Measurements from ENCODE around the gene HYDIN. TPM values are rescaled to one million over a fixed set of nuclear protein-coding genes. Genes with fewer than 3 reads are reported as not detected.

HYDIN gene
- total and polyA plus RNA-seq, 4 donors: 14.6 to 29.6 (median 16.2) TPM

DNA sequence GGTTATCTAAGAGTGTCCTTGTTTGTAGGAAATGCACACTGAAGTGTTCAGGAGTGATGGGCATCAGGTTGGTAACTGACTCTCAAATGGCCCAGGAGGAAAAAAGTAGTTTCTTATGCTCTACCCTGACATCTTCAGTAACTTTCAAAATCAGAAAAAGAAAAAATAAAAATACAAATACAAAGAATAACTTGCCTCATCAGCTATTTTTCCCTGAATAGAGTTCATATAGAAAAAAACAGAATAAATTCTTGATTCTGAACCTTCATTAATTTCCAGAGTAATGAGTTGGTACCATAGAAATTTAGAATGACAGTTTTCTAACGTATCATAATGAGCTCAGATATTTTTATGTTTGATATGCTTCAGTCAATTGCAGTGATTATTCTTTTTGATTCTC lies 27.2 kb upstream of the HYDIN start:
- peaks cover 7% of the 10 kb centered on the region for H3K4me1 ChIP-seq (ENCODE audit: control insufficient read depth, insufficient read depth, low read length)
- H3K27ac ChIP-seq (ENCODE audit: low read depth, low read length): no peak overlapping the region
- no peak for DNase-seq (ENCODE audit: low read depth in 4 of 6, low spot score in 6 of 6)
- H3K27me3 ChIP-seq (ENCODE audit: control insufficient read depth, insufficient read depth, low read length): no peaks in the 10 kb centered on the region
- no CpG with 5 or more reads among the region's 1 CpG for WGBS (ENCODE audit: insufficient coverage)
- H3K9me3 ChIP-seq (ENCODE audit: control insufficient read depth, insufficient read depth, low read length): no peaks in the 10 kb centered on the region
- H3K36me3 ChIP-seq (ENCODE audit: control insufficient read depth, insufficient read depth, low read length): no peaks in the 10 kb centered on the region
- H3K4me3 ChIP-seq (ENCODE audit: low read depth, low read length): no peak overlapping the region

DNA sequence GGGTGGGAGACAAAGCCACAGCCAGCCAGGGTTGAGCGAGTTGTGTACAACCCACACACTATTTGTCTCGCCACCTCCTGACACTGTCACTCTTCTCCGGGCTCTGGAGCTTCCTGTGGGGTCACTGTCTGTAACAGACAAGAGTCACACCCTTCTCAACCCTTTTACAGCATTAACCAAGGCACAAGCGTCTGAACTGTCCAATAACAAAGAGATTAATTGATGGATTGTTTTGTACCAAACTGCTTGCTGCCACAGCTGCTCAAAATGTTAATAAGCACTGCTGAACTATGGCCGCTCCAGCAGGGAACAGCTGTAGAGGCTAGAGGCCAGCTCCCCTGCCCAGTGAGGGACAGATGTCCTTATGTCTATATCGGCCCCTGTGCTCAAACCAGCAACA lies 25.2 kb upstream of the HYDIN start:
- Histone ChIP-seq H3K9me3 (ENCODE audit: control insufficient read depth, insufficient read depth, low read length) (no peaks in the 10 kb centered on the region), H3K27ac (ENCODE audit: low read depth, low read length) (peak overlapping the region; percentile 48), H3K27me3 (ENCODE audit: control insufficient read depth, insufficient read depth, low read length) (no peaks in the 10 kb centered on the region), H3K4me3 (ENCODE audit: low read depth, low read length) (no peak overlapping the region), H3K4me1 (ENCODE audit: control insufficient read depth, insufficient read depth, low read length) (peaks cover 7% of the 10 kb centered on the region), H3K36me3 (ENCODE audit: control insufficient read depth, insufficient read depth, low read length) (no peaks in the 10 kb centered on the region)
- DNase-seq (ENCODE audit: low read depth in 4 of 6, low spot score in 6 of 6): peak in 4 of 6 donors; percentile 9 to 54 (median 32)
- 7% methylated on average over 4 of the region's 6 CpGs for WGBS (ENCODE audit: insufficient coverage)

DNA sequence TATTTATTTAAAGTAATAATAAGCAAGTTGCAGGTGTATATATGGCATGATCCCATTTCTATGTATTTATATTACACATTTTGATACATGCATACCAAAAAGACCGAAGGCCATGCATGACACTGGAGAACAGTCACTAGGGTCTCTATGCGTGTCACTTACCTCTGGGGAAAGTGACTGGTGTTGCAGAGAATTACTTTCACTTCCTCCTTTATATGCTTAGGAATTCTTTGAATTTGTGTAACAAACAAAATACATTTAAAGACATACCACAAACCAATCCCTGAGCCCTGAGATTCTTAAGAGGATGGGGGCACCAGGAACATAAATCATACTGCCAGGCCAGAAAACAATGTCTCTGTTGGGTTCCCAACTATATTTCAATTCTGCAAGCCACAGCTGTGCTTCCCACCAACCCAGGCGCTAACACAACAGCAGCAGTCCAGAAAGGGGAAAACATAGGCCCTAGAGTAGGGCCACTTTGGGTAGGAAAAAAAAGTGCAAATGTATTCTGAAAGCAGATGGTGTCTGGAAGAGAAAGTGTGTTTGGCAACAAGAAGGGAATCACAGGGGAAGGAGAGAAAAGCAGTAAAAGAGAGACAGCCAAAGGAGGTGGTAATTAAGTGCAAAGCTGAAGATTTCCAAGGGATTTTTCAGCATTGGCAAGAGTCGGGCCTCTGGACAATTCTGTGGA lies 24.5 kb upstream of the HYDIN start:
- peak overlapping the region; percentile 17 for H3K27ac ChIP-seq (ENCODE audit: low read depth, low read length)
- H3K9me3 ChIP-seq (ENCODE audit: control insufficient read depth, insufficient read depth, low read length): no peaks in the 10 kb centered on the region
- no CpG with 5 or more reads among the region's 4 CpGs for WGBS (ENCODE audit: insufficient coverage)
- H3K27me3 ChIP-seq (ENCODE audit: control insufficient read depth, insufficient read depth, low read length): no peaks in the 10 kb centered on the region
- peaks cover 7% of the 10 kb centered on the region for H3K4me1 ChIP-seq (ENCODE audit: control insufficient read depth, insufficient read depth, low read length)
- peak in 5 of 6 donors; percentile 18 to 91 (median 39) for DNase-seq (ENCODE audit: low read depth in 4 of 6, low spot score in 6 of 6)
- H3K4me3 ChIP-seq (ENCODE audit: low read depth, low read length): no peak overlapping the region
- H3K36me3 ChIP-seq (ENCODE audit: control insufficient read depth, insufficient read depth, low read length): no peaks in the 10 kb centered on the region

DNA sequence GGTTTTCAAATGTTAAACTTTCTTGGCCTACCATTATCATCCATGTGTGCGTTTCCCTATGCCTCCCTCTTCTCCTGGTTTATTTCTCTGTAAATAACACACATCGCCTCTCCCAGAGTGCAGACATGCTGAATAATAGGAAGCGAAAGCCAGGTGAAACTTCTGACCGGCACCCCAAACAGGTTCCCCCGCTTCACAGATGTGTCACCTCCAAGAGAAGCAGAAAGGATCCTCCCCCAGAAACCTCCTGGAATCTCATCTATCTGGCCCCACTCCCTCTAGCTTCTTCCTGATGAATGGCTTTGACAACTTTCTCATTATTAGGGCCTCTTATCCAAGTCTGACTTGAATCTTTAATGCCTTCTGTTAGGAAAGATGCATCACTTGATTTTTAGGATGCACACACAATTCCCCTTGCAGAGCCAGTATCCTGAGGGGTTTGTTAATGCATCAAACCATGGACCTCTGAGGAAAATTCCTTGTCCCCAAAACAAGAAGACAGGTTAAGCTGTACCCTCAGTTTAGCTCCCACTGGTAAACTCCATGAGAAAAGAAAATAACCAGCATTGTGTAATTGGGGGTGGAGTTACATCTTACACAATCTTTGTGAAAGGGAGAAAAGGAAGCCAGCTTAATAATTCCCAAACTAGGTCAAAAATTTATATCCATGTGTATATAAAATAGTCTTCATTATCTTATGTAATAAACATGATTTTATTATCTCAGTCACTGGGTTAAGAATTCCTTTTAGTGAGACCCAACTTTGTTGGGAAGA lies 20.1 kb upstream of the HYDIN start:
- H3K9me3 ChIP-seq (ENCODE audit: control insufficient read depth, insufficient read depth, low read length): no peaks in the 10 kb centered on the region
- WGBS (ENCODE audit: insufficient coverage): 78% methylated on average over 5 of the region's 5 CpGs

DNA sequence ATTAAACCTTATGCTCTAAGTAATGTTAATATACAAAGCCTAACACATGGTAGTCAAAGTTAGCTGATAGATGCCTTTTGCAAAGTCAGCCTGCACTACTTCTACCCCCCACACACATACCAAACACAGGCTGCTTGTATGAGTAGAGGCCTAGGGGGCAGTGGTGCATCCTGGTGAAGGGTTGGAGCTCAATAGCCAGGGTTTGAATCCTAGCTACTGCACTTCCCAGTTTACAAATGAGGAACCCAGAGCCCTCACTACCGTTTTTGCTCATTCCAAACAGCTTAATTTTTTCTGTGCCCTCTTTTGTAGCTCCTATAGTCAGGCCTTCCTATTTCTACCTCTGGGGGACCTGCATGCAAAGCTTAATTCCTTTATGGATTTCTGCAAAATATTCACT lies 18.9 kb upstream of the HYDIN start:
- Histone ChIP-seq H3K4me3 (ENCODE audit: low read depth, low read length) (no peak overlapping the region), H3K9me3 (ENCODE audit: control insufficient read depth, insufficient read depth, low read length) (no peaks in the 10 kb centered on the region), H3K27ac (ENCODE audit: low read depth, low read length) (no peak overlapping the region), H3K36me3 (ENCODE audit: control insufficient read depth, insufficient read depth, low read length) (no peaks in the 10 kb centered on the region), H3K4me1 (ENCODE audit: control insufficient read depth, insufficient read depth, low read length) (peaks cover 3% of the 10 kb centered on the region), H3K27me3 (ENCODE audit: control insufficient read depth, insufficient read depth, low read length) (no peaks in the 10 kb centered on the region)
- no peak for DNase-seq (ENCODE audit: low read depth in 4 of 6, low spot score in 6 of 6)
- WGBS (ENCODE audit: insufficient coverage): 57% methylated on average over 1 of the region's 1 CpG

More for the DNA sequence above, 20.1 kb upstream of the HYDIN start:
- no peak for DNase-seq (ENCODE audit: low read depth in 4 of 6, low spot score in 6 of 6)
- H3K4me3 ChIP-seq (ENCODE audit: low read depth, low read length): no peak overlapping the region
- H3K27me3 ChIP-seq (ENCODE audit: control insufficient read depth, insufficient read depth, low read length): no peaks in the 10 kb centered on the region
- H3K27ac ChIP-seq (ENCODE audit: low read depth, low read length): no peak overlapping the region
- peaks cover 3% of the 10 kb centered on the region for H3K4me1 ChIP-seq (ENCODE audit: control insufficient read depth, insufficient read depth, low read length)
- no peaks in the 10 kb centered on the region for H3K36me3 ChIP-seq (ENCODE audit: control insufficient read depth, insufficient read depth, low read length)

DNA sequence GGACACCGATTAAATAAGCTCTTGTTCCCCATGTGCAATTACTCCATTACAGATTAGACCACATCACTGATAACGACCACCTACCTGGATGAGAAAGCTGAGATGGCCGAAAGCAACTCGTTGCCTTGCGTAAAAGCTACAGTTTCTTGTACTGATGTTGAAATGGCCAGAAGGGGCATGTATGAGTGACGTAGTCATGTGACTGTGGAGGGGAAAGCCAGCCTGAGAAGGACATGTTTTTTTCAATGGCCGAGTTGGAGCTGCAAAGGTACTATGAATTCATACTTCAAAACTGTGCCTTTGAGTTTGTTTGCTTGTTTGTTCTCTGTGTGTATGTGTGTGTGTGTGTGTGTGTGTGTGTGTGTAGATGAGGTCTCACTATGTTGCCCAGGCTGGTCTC lies 17.0 kb upstream of the HYDIN start:
- no peak for DNase-seq (ENCODE audit: low read depth in 4 of 6, low spot score in 6 of 6)
- Histone ChIP-seq H3K27ac (ENCODE audit: low read depth, low read length) (no peak overlapping the region), H3K4me1 (ENCODE audit: control insufficient read depth, insufficient read depth, low read length) (peaks cover 3% of the 10 kb centered on the region), H3K36me3 (ENCODE audit: control insufficient read depth, insufficient read depth, low read length) (no peaks in the 10 kb centered on the region), H3K9me3 (ENCODE audit: control insufficient read depth, insufficient read depth, low read length) (no peaks in the 10 kb centered on the region), H3K4me3 (ENCODE audit: low read depth, low read length) (no peak overlapping the region), H3K27me3 (ENCODE audit: control insufficient read depth, insufficient read depth, low read length) (no peaks in the 10 kb centered on the region)
- 89% methylated on average over 5 of the region's 7 CpGs for WGBS (ENCODE audit: insufficient coverage)

DNA sequence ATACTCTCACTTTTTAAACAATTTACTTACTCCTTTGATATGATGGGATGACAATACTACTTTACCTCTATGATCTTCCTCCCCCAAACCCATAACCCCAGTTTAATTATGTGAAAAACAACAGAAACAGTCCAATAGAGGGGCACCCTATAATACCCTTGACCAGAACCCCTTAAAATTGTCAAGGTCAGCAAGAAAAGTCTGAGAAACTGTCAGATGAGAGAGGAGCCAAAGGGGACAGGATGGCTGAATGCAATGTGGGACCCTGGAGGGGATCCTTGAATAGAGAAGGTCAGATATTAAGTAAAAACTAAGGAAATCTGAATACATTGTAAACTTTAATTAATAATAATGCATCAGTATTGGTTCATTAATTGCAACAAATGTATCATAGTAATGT lies 15.8 kb upstream of the HYDIN start:
- Histone ChIP-seq H3K27ac (ENCODE audit: low read depth, low read length) (no peak overlapping the region), H3K9me3 (ENCODE audit: control insufficient read depth, insufficient read depth, low read length) (no peaks in the 10 kb centered on the region), H3K4me1 (ENCODE audit: control insufficient read depth, insufficient read depth, low read length) (peaks cover 3% of the 10 kb centered on the region), H3K36me3 (ENCODE audit: control insufficient read depth, insufficient read depth, low read length) (no peaks in the 10 kb centered on the region), H3K4me3 (ENCODE audit: low read depth, low read length) (no peak overlapping the region), H3K27me3 (ENCODE audit: control insufficient read depth, insufficient read depth, low read length) (no peaks in the 10 kb centered on the region)
- no peak for DNase-seq (ENCODE audit: low read depth in 4 of 6, low spot score in 6 of 6)

DNA sequence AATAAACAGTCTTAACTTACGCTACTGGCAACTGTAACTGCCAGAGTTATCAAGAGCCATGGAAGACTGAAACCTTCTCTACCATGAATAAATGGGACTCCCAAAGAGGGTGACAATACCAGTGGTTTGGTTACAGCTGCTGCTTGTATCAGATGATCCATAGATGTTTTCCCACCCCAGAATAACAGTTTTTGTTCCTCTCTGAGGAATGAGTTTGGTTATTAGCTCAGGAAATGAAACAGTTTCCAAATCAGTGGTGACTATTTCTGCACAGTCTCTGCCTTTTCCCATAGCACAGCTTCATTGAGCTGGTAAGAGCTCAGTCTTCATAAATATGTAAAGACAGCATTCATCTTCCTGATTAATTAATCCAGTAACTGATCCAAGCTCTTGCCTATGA lies 14.0 kb upstream of the HYDIN start:
- Histone ChIP-seq H3K27me3 (ENCODE audit: control insufficient read depth, insufficient read depth, low read length) (no peaks in the 10 kb centered on the region), H3K4me1 (ENCODE audit: control insufficient read depth, insufficient read depth, low read length) (peaks cover 3% of the 10 kb centered on the region), H3K9me3 (ENCODE audit: control insufficient read depth, insufficient read depth, low read length) (no peaks in the 10 kb centered on the region), H3K36me3 (ENCODE audit: control insufficient read depth, insufficient read depth, low read length) (no peaks in the 10 kb centered on the region), H3K4me3 (ENCODE audit: low read depth, low read length) (no peak overlapping the region), H3K27ac (ENCODE audit: low read depth, low read length) (no peak overlapping the region)
- no CpG with 5 or more reads among the region's 1 CpG for WGBS (ENCODE audit: insufficient coverage)
- DNase-seq (ENCODE audit: low read depth in 4 of 6, low spot score in 6 of 6): no peak

DNA sequence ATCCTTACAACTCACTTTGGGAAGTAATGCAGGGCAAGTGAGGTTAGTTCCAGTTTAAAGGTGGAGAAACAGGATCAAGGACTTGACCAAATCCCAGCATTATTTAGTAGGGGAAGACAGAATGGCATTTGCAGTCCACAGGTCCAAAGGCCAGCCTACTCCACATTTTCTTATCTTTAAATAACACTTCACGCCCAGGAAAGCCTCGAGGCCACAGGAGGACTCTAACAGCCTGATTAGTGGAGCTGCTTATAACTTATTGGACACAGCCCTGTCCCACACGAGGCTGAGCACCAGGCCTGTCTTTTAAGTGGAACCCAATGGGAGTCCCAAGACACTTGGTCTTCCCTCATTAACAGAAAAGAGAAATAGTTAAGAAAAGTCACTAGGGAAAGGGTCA lies 12.1 kb upstream of the HYDIN start:
- Histone ChIP-seq H3K4me3 (ENCODE audit: low read depth, low read length) (no peak overlapping the region), H3K27me3 (ENCODE audit: control insufficient read depth, insufficient read depth, low read length) (no peaks in the 10 kb centered on the region), H3K4me1 (ENCODE audit: control insufficient read depth, insufficient read depth, low read length) (peaks cover 3% of the 10 kb centered on the region), H3K9me3 (ENCODE audit: control insufficient read depth, insufficient read depth, low read length) (no peaks in the 10 kb centered on the region), H3K27ac (ENCODE audit: low read depth, low read length) (no peak overlapping the region), H3K36me3 (ENCODE audit: control insufficient read depth, insufficient read depth, low read length) (no peaks in the 10 kb centered on the region)
- DNase-seq (ENCODE audit: low read depth in 4 of 6, low spot score in 6 of 6): no peak
- WGBS (ENCODE audit: insufficient coverage): 80% methylated on average over 2 of the region's 3 CpGs

DNA sequence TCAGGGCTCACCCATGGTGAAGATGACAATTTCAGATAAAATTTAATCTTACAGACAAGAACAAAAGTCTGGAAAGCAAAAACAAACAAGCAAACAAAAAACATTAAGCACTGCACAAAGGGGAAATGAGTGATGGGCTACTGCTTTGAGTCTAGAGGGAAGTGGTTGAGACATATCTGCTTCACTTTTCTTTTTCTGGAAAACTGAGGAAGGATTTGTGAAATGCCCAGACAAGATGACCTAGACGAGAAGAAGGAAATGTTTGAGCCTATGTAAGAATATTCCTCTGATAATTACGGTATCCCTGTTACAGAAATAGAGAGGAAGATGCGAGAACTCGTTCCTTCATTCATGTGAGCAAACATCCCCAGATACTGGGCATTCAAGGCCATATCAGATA lies 11.5 kb upstream of the HYDIN start:
- no peak overlapping the region for H3K4me3 ChIP-seq (ENCODE audit: low read depth, low read length)
- H3K27me3 ChIP-seq (ENCODE audit: control insufficient read depth, insufficient read depth, low read length): no peaks in the 10 kb centered on the region
- peaks cover 3% of the 10 kb centered on the region for H3K4me1 ChIP-seq (ENCODE audit: control insufficient read depth, insufficient read depth, low read length)
- WGBS (ENCODE audit: insufficient coverage): no CpG with 5 or more reads among the region's 4 CpGs
- no peaks in the 10 kb centered on the region for H3K9me3 ChIP-seq (ENCODE audit: control insufficient read depth, insufficient read depth, low read length)
- DNase-seq (ENCODE audit: low read depth in 4 of 6, low spot score in 6 of 6): no peak
- no peaks in the 10 kb centered on the region for H3K36me3 ChIP-seq (ENCODE audit: control insufficient read depth, insufficient read depth, low read length)
- no peak overlapping the region for H3K27ac ChIP-seq (ENCODE audit: low read depth, low read length)
